H9 (cell line): ENCODE data around the gene DENND11. TPM values are rescaled to one million over a fixed set of nuclear protein-coding genes. Genes with fewer than 3 reads are reported as not detected.

Experiments used
- DNase-seq: peaks from one replicate; pipeline ENCODE4 v3.0.0-alpha.2; 2017
- H2AFZ ChIP-seq: one replicate; pipeline ENCODE4 v1.6.1; 2013; ENCODE audit warnings: mild to moderate bottlenecking, low read length, control low read depth, moderate library complexity
- H2AK5ac ChIP-seq: 2 replicates; pipeline ENCODE4 v1.6.1; 2013; ENCODE audit warnings: low read length, control low read depth, mixed read lengths; ENCODE audit not compliant: insufficient read length
- H2BK120ac ChIP-seq: one replicate; pipeline ENCODE4 v1.6.1; 2013; ENCODE audit warnings: low read depth, mild to moderate bottlenecking, low read length, control low read depth, inconsistent platforms; ENCODE audit not compliant: poor library complexity, severe bottlenecking
- H2BK12ac ChIP-seq: 2 replicates; pipeline ENCODE4 v1.6.1; 2013; ENCODE audit warnings: low read length, control low read depth, mixed read lengths, low read depth; ENCODE audit not compliant: insufficient read length
- H2BK15ac ChIP-seq: 2 replicates; pipeline ENCODE4 v1.6.1; 2013; ENCODE audit warnings: low read depth, low read length, control low read depth
- H2BK20ac ChIP-seq: one replicate; pipeline ENCODE4 v1.6.1; 2013; ENCODE audit warnings: low read depth, mild to moderate bottlenecking, low read length, control low read depth, inconsistent platforms; ENCODE audit not compliant: poor library complexity, severe bottlenecking
- H2BK5ac ChIP-seq: 2 replicates; pipeline ENCODE4 v1.6.1; 2013; ENCODE audit warnings: low read length, control low read depth, mixed read lengths; ENCODE audit not compliant: insufficient read length
- H3K14ac ChIP-seq: 2 replicates; pipeline ENCODE4 v1.6.1; 2013; ENCODE audit warnings: low read length, control low read depth; ENCODE audit not compliant: insufficient read depth
- H3K18ac ChIP-seq: 2 replicates; pipeline ENCODE4 v1.6.1; 2013; ENCODE audit warnings: low read depth, mild to moderate bottlenecking, mixed read lengths, low read length, control low read depth; ENCODE audit not compliant: insufficient read length
- H3K23ac ChIP-seq: 2 replicates; pipeline ENCODE4 v1.6.1; 2013; ENCODE audit warnings: low read length, control low read depth, mixed read lengths, low read depth; ENCODE audit not compliant: insufficient read length
- H3K23me2 ChIP-seq: 2 replicates; pipeline ENCODE4 v1.6.1; 2013; ENCODE audit warnings: low read depth, mild to moderate bottlenecking, mixed read lengths, low read length, control low read depth; ENCODE audit not compliant: insufficient read length, poor library complexity, severe bottlenecking
- H3K27ac ChIP-seq: 2 replicates; pipeline ENCODE4 v1.5.1; 2013; ENCODE audit warnings: low read length, control low read depth, mixed read lengths, low read depth; ENCODE audit not compliant: insufficient read length
- H3K27me3 ChIP-seq: 2 replicates; pipeline ENCODE4 v1.6.1; 2013; ENCODE audit warnings: low read length, control low read depth, inconsistent platforms; ENCODE audit not compliant: insufficient read depth
- H3K4ac ChIP-seq: 2 replicates; pipeline ENCODE4 v1.6.1; 2013; ENCODE audit warnings: low read depth, mild to moderate bottlenecking, control low read depth, inconsistent platforms, low read length, moderate library complexity
- H3K4me1 ChIP-seq: 2 replicates; pipeline ENCODE4 v1.6.1; 2013; ENCODE audit warnings: low read length, control low read depth, inconsistent platforms; ENCODE audit not compliant: insufficient read depth
- H3K4me2 ChIP-seq: 2 replicates; pipeline ENCODE4 v1.6.1; 2013; ENCODE audit warnings: low read length, control low read depth, mixed read lengths; ENCODE audit not compliant: insufficient read length, insufficient read depth
- H3K56ac ChIP-seq: 2 replicates; pipeline ENCODE4 v1.6.1; 2013; ENCODE audit warnings: low read depth, mild to moderate bottlenecking, mixed read lengths, low read length, control low read depth; ENCODE audit not compliant: insufficient read length
- H3K79me1 ChIP-seq: 2 replicates; pipeline ENCODE4 v1.6.1; 2013; ENCODE audit warnings: low read depth, mild to moderate bottlenecking, moderate library complexity, low read length, control low read depth, inconsistent platforms; ENCODE audit not compliant: insufficient read depth, poor library complexity, severe bottlenecking
- H3K79me2 ChIP-seq: 2 replicates; pipeline ENCODE4 v1.6.1; 2013; ENCODE audit warnings: low read length, control low read depth, inconsistent platforms; ENCODE audit not compliant: insufficient read depth
- H3K9ac ChIP-seq: 2 replicates; pipeline ENCODE4 v1.6.1; 2013; ENCODE audit warnings: low read length, control low read depth, mixed read lengths; ENCODE audit not compliant: insufficient read length; ENCODE audit errors: extremely low read depth
- H3K9me3 ChIP-seq: one replicate; pipeline ENCODE4 v1.6.1; 2013; ENCODE audit warnings: low read depth, low read length, inconsistent platforms; ENCODE audit not compliant: control insufficient read depth
- H3T11ph ChIP-seq: one replicate; pipeline ENCODE4 v1.6.1; 2013; ENCODE audit warnings: mild to moderate bottlenecking, low read length, control low read depth, inconsistent platforms
- H4K20me1 ChIP-seq: one replicate; pipeline ENCODE4 v1.6.1; 2013; ENCODE audit not compliant: control insufficient read depth, insufficient read length, insufficient read depth
- H4K5ac ChIP-seq: 2 replicates; pipeline ENCODE4 v1.6.1; 2013; ENCODE audit warnings: low read depth, mild to moderate bottlenecking, mixed read lengths, low read length, control low read depth; ENCODE audit not compliant: insufficient read length
- H4K8ac ChIP-seq: replicated peaks from 2 replicates; pipeline ENCODE4 v1.6.1; 2013; ENCODE audit warnings: low read length, control low read depth, mixed read lengths, low read depth; ENCODE audit not compliant: insufficient read length
- H4K91ac ChIP-seq: 2 replicates; pipeline ENCODE4 v1.6.1; 2013; ENCODE audit warnings: low read depth, mild to moderate bottlenecking, moderate library complexity, mixed read lengths, low read length, control low read depth; ENCODE audit not compliant: insufficient read length
- H3K27ac Mint-ChIP-seq, 3 experiments: 2 replicates in 2 of 3; 3 replicates in 1 of 3; pipeline ENCODE4 v1.8.0; 2020 to 2021; ENCODE audit warnings: mixed read lengths in 3 of 3, mild to moderate bottlenecking in 1 of 3, moderate library complexity in 1 of 3
- H3K27me3 Mint-ChIP-seq: 2 replicates; pipeline ENCODE4 v1.8.0; 2021; ENCODE audit warnings: low read depth, mild to moderate bottlenecking, moderate library complexity, mixed read lengths
- H3K36me3 Mint-ChIP-seq, 3 experiments: 2 replicates in 2 of 3; 3 replicates in 1 of 3; pipeline ENCODE4 v1.8.0; 2020 to 2021; ENCODE audit warnings: low read depth in 3 of 3, mixed read lengths in 3 of 3; ENCODE audit not compliant: insufficient read depth in 1 of 3
- H3K4me1 Mint-ChIP-seq, 2 experiments: 2 replicates each; pipeline ENCODE4 v1.8.0; 2020; ENCODE audit warnings: mixed read lengths in 2 of 2
- H3K4me3 Mint-ChIP-seq, 2 experiments: 2 replicates in 1 of 2; 3 replicates in 1 of 2; pipeline ENCODE4 v1.8.0; 2020 to 2021; ENCODE audit warnings: mild to moderate bottlenecking in 2 of 2, mixed read lengths in 2 of 2, moderate library complexity in 1 of 2
- H3K9me3 Mint-ChIP-seq, 2 experiments: 2 replicates in 1 of 2; 3 replicates in 1 of 2; pipeline ENCODE4 v1.8.0; 2020; ENCODE audit warnings: mild to moderate bottlenecking in 2 of 2, mixed read lengths in 2 of 2, moderate library complexity in 1 of 2
- CTCF ChIP-seq: fragments of 200-600 bp; sonication (generic); conservative IDR thresholded peaks from 3 replicates; pipeline ENCODE4 v1.8.0; 2021; ENCODE audit warnings: antibody characterized with exemption, mild to moderate bottlenecking
- whole genome bisulfite sequencing: extraction: QIAGEN DNeasy Blood & Tissue Kit; methylation state at CpG from one replicate; pipeline ENCODE4 v1.1.7; 2013; ENCODE audit warnings: missing lambda C conversion rate, low lambda C conversion rate, mixed read lengths; ENCODE audit not compliant: insufficient read length; ENCODE audit errors: extremely low coverage; 5-methylcytosine and 5-hydroxymethylcytosine counted together
- total RNA-seq: library from RNA; stranded (reverse); gene quantifications from 2 replicates; pipeline ENCODE4 v1.2.1, GENCODE V29; 2021

DENND11 gene
- total RNA-seq, 1 experiment from 2014 or later: 21.9 TPM

DNA sequence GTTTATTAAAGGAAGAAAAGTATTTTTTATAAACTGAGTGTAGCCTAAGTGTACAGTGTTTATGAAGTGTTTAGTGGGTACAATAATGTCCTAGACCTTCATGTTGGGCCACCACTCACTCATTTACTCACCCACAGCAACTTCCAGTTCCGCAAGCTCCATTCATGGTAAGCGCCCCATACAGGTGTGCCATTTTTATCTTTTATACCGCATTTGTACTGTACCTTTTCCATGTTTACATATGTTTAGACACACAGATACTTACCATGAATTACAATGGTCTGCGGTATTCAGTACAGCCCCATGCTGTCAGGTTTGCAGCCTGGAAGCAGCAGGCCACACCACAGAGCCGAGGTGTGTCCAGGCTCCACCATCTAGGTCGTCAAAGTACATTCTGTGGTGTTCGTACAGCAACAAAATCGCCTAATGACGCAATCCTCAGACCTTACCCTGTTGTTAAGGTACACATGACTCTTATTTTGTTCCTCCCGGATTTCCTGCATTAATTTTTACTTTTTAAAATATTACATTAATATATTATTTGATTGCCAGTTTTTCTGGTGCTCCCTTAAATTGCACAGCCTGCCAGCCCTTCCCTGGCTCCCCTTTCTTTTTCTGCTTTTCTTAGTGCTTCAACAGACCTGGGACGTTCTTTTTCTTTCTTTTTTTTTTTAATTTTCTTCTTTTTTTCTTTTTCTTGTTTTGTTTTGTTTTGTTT is 35.3 kb upstream of the DENND11 start:
- Histone ChIP-seq H3K18ac (no peak overlapping the region), H2BK20ac (no peak overlapping the region), H3K23ac (no peak overlapping the region), H4K20me1 (no peaks in the 10 kb centered on the region), H2BK120ac (no peak overlapping the region), H3K14ac (no peak overlapping the region), H2BK5ac (no peak overlapping the region), H3K56ac (no peak overlapping the region), H3K27ac (no peak overlapping the region), H3K4ac (no peak overlapping the region), H3K4me1 (peaks cover 3% of the 10 kb centered on the region; the same call in 1 of the 2 replicates), H4K91ac (no peak overlapping the region), H3K79me1 (peaks cover 8% of the 10 kb centered on the region), H3K23me2 (peaks cover 3% of the 10 kb centered on the region), H2BK12ac (no peak overlapping the region), H4K8ac (no peak overlapping the region), H3K4me2 (peak overlapping the region; percentile 84), H4K5ac (no peak overlapping the region), H3T11ph (no peak overlapping the region), H3K9me3 (no peaks in the 10 kb centered on the region), H2AFZ (no peak overlapping the region), H3K79me2 (peaks cover 16% of the 10 kb centered on the region), H2AK5ac (no peak overlapping the region), H2BK15ac (no peak overlapping the region), H3K9ac (peak overlapping the region; percentile 28), H3K27me3 (no peaks in the 10 kb centered on the region)
- H3K36me3 Mint-ChIP-seq: peaks cover 22 to 32% (median 31%) of the 10 kb centered on the region in 3 experiments
- TF ChIP-seq CTCF: no peak
- DNase-seq: no peak
- H3K4me1 Mint-ChIP-seq: peaks cover 13 to 23% of the 10 kb centered on the region in 2 experiments
- no peaks in the 10 kb centered on the region for H3K27me3 Mint-ChIP-seq
- WGBS: no CpG with 5 or more reads among the region's 11 CpGs
- peak overlapping the region; percentile 93 to 99 (median 99); a peak in 5 of 7 replicates for H3K27ac Mint-ChIP-seq
- peak overlapping the region; percentile 96 to 99 for H3K4me3 Mint-ChIP-seq
- peaks cover 0 to 2% of the 10 kb centered on the region in 2 experiments; a peak in 1 of 5 replicates for H3K9me3 Mint-ChIP-seq
